ENCODE results near the gene HGFAC. TPM values are rescaled to one million over a fixed set of nuclear protein-coding genes. Genes with fewer than 3 reads are reported as not detected.

The HGFAC gene
- total and polyA plus RNA-seq, 10 of the 15 experiments (the other 5 are each of a cell fraction or from before 2014, with no cell fraction given): 0.38 TPM; not detected in 9

DNA sequence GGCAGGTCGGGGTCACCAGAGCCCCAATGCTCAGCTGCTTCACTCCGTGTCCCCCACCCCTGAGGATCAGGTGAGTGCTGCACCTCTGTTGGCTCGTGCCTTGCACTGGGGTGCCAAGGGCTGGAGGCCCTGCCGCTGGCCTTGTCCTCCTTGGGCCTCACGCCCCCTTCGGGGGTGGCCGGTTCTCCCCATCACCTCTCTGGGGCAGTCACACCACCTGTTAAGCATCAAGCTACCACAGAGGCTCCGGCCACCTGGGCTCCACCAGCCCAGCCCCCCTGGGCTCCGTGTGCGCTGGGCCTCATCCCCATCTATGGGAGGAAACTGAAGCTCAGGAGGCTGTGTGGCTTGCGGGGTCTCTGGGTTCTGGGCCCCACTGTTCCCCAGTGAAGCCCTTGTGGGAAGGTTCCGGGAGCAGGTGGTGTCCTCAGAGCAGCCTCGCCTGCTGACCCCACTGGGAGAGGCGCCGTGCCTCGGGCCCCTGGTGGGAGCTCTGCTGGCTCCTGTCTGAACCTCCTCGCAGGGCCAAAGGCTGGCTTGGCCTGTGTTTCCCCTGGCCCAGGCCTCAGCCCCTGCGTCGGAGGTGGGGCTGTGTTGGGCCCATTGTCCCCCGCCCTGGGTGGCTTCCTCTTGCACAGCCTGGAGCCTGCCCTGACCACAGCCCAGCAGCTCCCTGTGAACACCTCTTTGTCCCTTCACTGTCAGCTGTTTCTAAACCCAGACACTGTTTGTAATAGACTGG, 52.1 kb downstream of the HGFAC start:
- ATAC-seq (no peak; the same call in 2 of the 3 replicates), FAIRE-seq (no peak), DNase-seq (ENCODE audit: low read depth, low spot score) (no peak)
- WGBS (ENCODE audit: insufficient coverage, insufficient replicate concordance, low lambda C conversion rate, missing lambda C conversion rate): 60% methylated on average over 20 of the region's 20 CpGs
- Histone ChIP-seq H4K20me1 (ENCODE audit: control insufficient read depth, insufficient read depth) (no peaks in the 10 kb centered on the region), H3K79me2 (ENCODE audit: control insufficient read depth, insufficient read depth, low read length) (no peaks in the 10 kb centered on the region), H3K4me1 (ENCODE audit: control insufficient read depth, insufficient read depth, low read length) (no peaks in the 10 kb centered on the region), H3K4me2 (ENCODE audit: control insufficient read depth, insufficient read depth) (no peak overlapping the region), H3K9ac (ENCODE audit: control insufficient read depth, insufficient read depth, low read length) (no peak overlapping the region), H3K36me3 (ENCODE audit: control insufficient read depth in 2 of 2, insufficient read depth in 2 of 2, low read length in 1 of 2) (no peaks in the 10 kb centered on the region), H2AFZ (ENCODE audit: control insufficient read depth, low read depth, low read length) (no peak overlapping the region), H3K27ac (ENCODE audit: control insufficient read depth, insufficient read depth) (no peak overlapping the region), H3K4me3 (no peak overlapping the region), H3K9me3 (replicated peaks; ENCODE audit: control insufficient read depth, insufficient read depth, low read length) (no peaks in the 10 kb centered on the region), H3K27me3 (replicated peaks in 1 of 2; ENCODE audit: control insufficient read depth in 2 of 2, insufficient read depth in 2 of 2, low read length in 1 of 2) (no peaks in the 10 kb centered on the region; a peak in 2 of 4 replicates)
- RAD21 ChIA-PET (ENCODE audit: unreplicated experiment): no interaction called here
- in situ Hi-C loops (cut with MboI): no loop called here
- POLR2A ChIA-PET: no interaction called here
- BruUV-seq (replicated peaks): no TSS peak
- no peak for TF ChIP-seq KLF5 (IDR thresholded peaks at IDR 0.05; ENCODE audit: partially characterized antibody)
- no peak for TF ChIP-seq PAX8 (IDR thresholded peaks at IDR 0.05)
- intact Hi-C loops (cut with micrococcal nuclease; ENCODE audit: unreplicated experiment): no loop called here
- CTCF ChIA-PET: interaction anchor here (1.3 kb wide), 1 partner anchor 13 kb away, joined by 8 read pairs; no protein-coding TSS in a partner anchor
- SMC1A ChIA-PET (ENCODE audit: uncharacterized antibody, unreplicated experiment): no interaction called here

DNA sequence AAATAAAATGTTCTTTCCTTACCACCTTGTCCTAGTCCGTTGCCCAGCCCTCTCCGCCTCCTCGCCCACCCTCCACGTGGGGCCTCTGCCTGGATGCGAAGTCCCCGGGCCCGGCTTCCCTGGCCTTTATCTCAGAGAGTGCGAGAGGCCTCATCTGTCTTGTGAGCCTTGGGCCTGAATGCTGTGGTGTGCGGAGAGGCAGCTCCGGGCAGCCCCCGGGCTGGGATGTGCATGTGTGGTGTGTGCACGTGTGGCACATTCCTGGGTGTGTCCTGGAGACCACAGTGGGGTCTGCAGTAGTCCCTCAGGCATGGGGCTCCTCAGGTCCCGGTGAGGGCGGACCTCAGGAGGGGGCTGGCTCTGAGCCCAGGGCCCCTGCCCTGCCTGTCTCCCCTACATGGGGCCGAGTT, 52.7 kb downstream of the HGFAC start:
- CTCF ChIA-PET: interaction anchor here (1.3 kb wide), 1 partner anchor 14 kb away, joined by 8 read pairs; no protein-coding TSS in a partner anchor
- Histone ChIP-seq H3K9me3 (replicated peaks; ENCODE audit: control insufficient read depth, insufficient read depth, low read length) (no peaks in the 10 kb centered on the region), H3K27me3 (replicated peaks in 1 of 2; ENCODE audit: control insufficient read depth in 2 of 2, insufficient read depth in 2 of 2, low read length in 1 of 2) (no peaks in the 10 kb centered on the region; a peak in 1 of 4 replicates), H4K20me1 (ENCODE audit: control insufficient read depth, insufficient read depth) (no peaks in the 10 kb centered on the region), H3K4me1 (ENCODE audit: control insufficient read depth, insufficient read depth, low read length) (no peaks in the 10 kb centered on the region), H3K36me3 (ENCODE audit: control insufficient read depth in 2 of 2, insufficient read depth in 2 of 2, low read length in 1 of 2) (no peaks in the 10 kb centered on the region), H3K79me2 (ENCODE audit: control insufficient read depth, insufficient read depth, low read length) (no peaks in the 10 kb centered on the region), H3K9ac (ENCODE audit: control insufficient read depth, insufficient read depth, low read length) (no peak overlapping the region), H2AFZ (ENCODE audit: control insufficient read depth, low read depth, low read length) (no peak overlapping the region), H3K27ac (ENCODE audit: control insufficient read depth, insufficient read depth) (no peak overlapping the region), H3K4me3 (no peak overlapping the region), H3K4me2 (ENCODE audit: control insufficient read depth, insufficient read depth) (no peak overlapping the region)
- SMC1A ChIA-PET (ENCODE audit: uncharacterized antibody, unreplicated experiment): no interaction called here
- intact Hi-C loops (cut with micrococcal nuclease; ENCODE audit: unreplicated experiment): no loop called here
- DNase-seq (ENCODE audit: low read depth, low spot score) (no peak), FAIRE-seq (no peak), ATAC-seq (no peak)
- in situ Hi-C loops (cut with MboI): no loop called here
- POLR2A ChIA-PET: no interaction called here
- BruUV-seq (replicated peaks): no TSS peak
- RAD21 ChIA-PET (ENCODE audit: unreplicated experiment): no interaction called here
- 60% methylated on average over 13 of the region's 15 CpGs for WGBS (ENCODE audit: insufficient coverage, insufficient replicate concordance, low lambda C conversion rate, missing lambda C conversion rate)
- no peak for TF ChIP-seq IRF4 (IDR thresholded peaks at IDR 0.05; ENCODE audit: low read depth, low read length)
- TF ChIP-seq, protein P1, sequence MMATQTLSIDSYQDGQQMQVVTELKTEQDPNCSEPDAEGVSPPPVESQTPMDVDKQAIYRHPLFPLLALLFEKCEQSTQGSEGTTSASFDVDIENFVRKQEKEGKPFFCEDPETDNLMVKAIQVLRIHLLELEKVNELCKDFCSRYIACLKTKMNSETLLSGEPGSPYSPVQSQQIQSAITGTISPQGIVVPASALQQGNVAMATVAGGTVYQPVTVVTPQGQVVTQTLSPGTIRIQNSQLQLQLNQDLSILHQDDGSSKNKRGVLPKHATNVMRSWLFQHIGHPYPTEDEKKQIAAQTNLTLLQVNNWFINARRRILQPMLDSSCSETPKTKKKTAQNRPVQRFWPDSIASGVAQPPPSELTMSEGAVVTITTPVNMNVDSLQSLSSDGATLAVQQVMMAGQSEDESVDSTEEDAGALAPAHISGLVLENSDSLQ (IDR thresholded peaks at IDR 0.05): no peak
- no peak for TF ChIP-seq SMARCA5 (IDR thresholded peaks at IDR 0.05)
- TF ChIP-seq, protein P2, sequence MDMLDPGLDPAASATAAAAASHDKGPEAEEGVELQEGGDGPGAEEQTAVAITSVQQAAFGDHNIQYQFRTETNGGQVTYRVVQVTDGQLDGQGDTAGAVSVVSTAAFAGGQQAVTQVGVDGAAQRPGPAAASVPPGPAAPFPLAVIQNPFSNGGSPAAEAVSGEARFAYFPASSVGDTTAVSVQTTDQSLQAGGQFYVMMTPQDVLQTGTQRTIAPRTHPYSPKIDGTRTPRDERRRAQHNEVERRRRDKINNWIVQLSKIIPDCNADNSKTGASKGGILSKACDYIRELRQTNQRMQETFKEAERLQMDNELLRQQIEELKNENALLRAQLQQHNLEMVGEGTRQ (IDR thresholded peaks at IDR 0.05; ENCODE audit: borderline replicate concordance, low read depth, low read length): no peak
- TF ChIP-seq LARP7 (IDR thresholded peaks at IDR 0.05): no peak
- no peak for TF ChIP-seq ZSCAN29 (IDR thresholded peaks at IDR 0.05)
- no peak for TF ChIP-seq EGR1 (IDR thresholded peaks at IDR 0.05; ENCODE audit: borderline replicate concordance in 1 of 2, low read depth in 2 of 2, low read length in 2 of 2)
- TF ChIP-seq, protein P3, sequence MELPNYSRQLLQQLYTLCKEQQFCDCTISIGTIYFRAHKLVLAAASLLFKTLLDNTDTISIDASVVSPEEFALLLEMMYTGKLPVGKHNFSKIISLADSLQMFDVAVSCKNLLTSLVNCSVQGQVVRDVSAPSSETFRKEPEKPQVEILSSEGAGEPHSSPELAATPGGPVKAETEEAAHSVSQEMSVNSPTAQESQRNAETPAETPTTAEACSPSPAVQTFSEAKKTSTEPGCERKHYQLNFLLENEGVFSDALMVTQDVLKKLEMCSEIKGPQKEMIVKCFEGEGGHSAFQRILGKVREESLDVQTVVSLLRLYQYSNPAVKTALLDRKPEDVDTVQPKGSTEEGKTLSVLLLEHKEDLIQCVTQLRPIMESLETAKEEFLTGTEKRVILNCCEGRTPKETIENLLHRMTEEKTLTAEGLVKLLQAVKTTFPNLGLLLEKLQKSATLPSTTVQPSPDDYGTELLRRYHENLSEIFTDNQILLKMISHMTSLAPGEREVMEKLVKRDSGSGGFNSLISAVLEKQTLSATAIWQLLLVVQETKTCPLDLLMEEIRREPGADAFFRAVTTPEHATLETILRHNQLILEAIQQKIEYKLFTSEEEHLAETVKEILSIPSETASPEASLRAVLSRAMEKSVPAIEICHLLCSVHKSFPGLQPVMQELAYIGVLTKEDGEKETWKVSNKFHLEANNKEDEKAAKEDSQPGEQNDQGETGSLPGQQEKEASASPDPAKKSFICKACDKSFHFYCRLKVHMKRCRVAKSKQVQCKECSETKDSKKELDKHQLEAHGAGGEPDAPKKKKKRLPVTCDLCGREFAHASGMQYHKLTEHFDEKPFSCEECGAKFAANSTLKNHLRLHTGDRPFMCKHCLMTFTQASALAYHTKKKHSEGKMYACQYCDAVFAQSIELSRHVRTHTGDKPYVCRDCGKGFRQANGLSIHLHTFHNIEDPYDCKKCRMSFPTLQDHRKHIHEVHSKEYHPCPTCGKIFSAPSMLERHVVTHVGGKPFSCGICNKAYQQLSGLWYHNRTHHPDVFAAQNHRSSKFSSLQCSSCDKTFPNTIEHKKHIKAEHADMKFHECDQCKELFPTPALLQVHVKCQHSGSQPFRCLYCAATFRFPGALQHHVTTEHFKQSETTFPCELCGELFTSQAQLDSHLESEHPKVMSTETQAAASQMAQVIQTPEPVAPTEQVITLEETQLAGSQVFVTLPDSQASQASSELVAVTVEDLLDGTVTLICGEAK (IDR thresholded peaks at IDR 0.05; ENCODE audit: borderline replicate concordance): no peak

Data from GM12878 (cell line).